Activated B cell treated with CpG ODN at 0.5 μM for 24 hours (primary cell): Measurements from ENCODE around the gene SLC9B2. TPM values are rescaled to one million over a fixed set of nuclear protein-coding genes. Genes with fewer than 3 reads are reported as not detected.

Experiments used
- ATAC-seq: fragments of 200-7000 bp; cut with Tn5 transposase; one replicate; pipeline ENCODE4 v1.10.0; 2021; ENCODE audit warnings: low read depth, mild to moderate bottlenecking, moderate library complexity
- CTCF ChIA-PET: fragments of 350-600 bp; sonication (Branson Sonifier 250); formaldehyde crosslinking; loops from one replicate; lab custom pipeline; 2021; ENCODE audit warnings: antibody characterized with exemption; lab: Charles Lee
- POLR2A ChIA-PET: fragments of 350-600 bp; sonication (Branson Sonifier 250); formaldehyde crosslinking; loops from one replicate; lab custom pipeline; 2021; ENCODE audit warnings: antibody characterized with exemption; lab: Charles Lee
- DNase-seq: peaks from one replicate; pipeline ENCODE4 v3.0.0; 2022
- H3K27ac Mint-ChIP-seq: one replicate; pipeline ENCODE4 v1.8.0; 2020; ENCODE audit warnings: mixed read lengths
- H3K27me3 Mint-ChIP-seq: one replicate; pipeline ENCODE4 v1.8.0; 2021; ENCODE audit warnings: mixed read lengths
- H3K36me3 Mint-ChIP-seq: one replicate; pipeline ENCODE4 v1.8.0; 2021; ENCODE audit warnings: low read depth, mixed read lengths
- H3K4me1 Mint-ChIP-seq: one replicate; pipeline ENCODE4 v1.8.0; 2021; ENCODE audit warnings: mixed read lengths
- H3K4me3 Mint-ChIP-seq: one replicate; pipeline ENCODE4 v1.8.0; 2020; ENCODE audit warnings: mild to moderate bottlenecking, mixed read lengths
- H3K9me3 Mint-ChIP-seq: one replicate; pipeline ENCODE4 v1.8.0; 2020; ENCODE audit warnings: mixed read lengths
- CTCF ChIP-seq: fragments of 200-600 bp; IDR thresholded peaks from one replicate; pipeline ENCODE4 v1.8.0; 2022; ENCODE audit warnings: antibody characterized with exemption, mild to moderate bottlenecking
- intact Hi-C: fragments of 100-400 bp; cut with micrococcal nuclease; formaldehyde crosslinking; loops from one replicate; pipeline ENCODE4 v1.15.1; 2024
- total RNA-seq: library from RNA; stranded (reverse); gene quantifications from 2 replicates; pipeline ENCODE4 v1.2.3, GENCODE V29; 2022

The SLC9B2 gene
- 31.3 and 33.4 TPM in 2 replicates for total RNA-seq

DNA sequence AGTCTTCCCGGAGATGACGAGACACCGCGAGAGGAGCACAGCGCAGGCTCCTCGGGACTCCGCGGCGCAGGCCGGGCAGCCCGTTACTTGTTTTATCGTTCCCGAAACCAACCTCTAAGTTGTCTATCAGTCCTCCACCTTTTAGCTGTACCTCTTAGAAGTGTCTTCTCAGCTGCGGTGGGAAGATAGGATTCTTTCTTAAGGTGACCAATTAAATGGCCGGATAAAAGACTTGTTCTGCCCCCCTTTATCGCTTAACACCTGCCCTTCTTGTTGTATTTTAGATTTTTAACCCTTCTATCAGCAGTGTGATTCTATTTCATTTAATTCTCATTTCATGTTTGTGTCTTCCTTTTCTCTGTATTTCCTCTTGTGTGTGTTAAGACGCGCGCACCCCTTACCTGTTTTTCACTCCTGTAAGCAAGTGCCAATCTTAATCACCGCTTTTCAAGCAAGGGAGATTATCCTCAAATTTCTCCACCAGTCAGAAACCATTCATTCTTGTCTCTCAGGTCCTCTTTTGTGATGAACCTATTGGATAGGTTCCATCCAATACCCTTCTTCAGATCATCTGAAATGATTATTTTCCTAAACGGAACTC lies at the start of gene SLC9B2:
Gene SLC9B2 (minus strand): TSS at position 15 of the 601 bp plus-strand sequence. CDS start 9,211 bp downstream, outside the sequence.
- TF ChIP-seq CTCF = no peak
- H3K27me3 Mint-ChIP-seq = no peaks in the 10 kb centered on the region
- intact Hi-C loops = loop anchor here (1.0 to 5.0 kb wide), 9 partner anchors 12 to 1730 kb away; partner anchors contain the start of genes BDH2, CISD2, MANBA and PPP3CA
- DNase-seq = no peak
- peaks cover 13% of the 10 kb centered on the region for H3K36me3 Mint-ChIP-seq
- ATAC-seq = peak; percentile 56
- ChIA-PET CTCF (interaction anchor here (0.9 to 2.0 kb wide), 4 partner anchors 15 to 30 kb away, joined by 4 to 12 read pairs (median 6); partner anchors contain the start of gene BDH2), POLR2A (interaction anchor here (0.7 to 3.3 kb wide), 9 partner anchors 13 to 1787 kb away, joined by 3 to 32 read pairs (median 5); partner anchors contain the start of genes MANBA, NFKB1, SLC9B1 and UBE2D3)
- H3K4me3 Mint-ChIP-seq = peak within 1 kb of the TSS; percentile 96
- H3K27ac Mint-ChIP-seq = peak within 1 kb of the TSS; percentile 99
- H3K4me1 Mint-ChIP-seq = peaks cover 45% of the 10 kb centered on the region
- no peaks in the 10 kb centered on the region for H3K9me3 Mint-ChIP-seq

DNA sequence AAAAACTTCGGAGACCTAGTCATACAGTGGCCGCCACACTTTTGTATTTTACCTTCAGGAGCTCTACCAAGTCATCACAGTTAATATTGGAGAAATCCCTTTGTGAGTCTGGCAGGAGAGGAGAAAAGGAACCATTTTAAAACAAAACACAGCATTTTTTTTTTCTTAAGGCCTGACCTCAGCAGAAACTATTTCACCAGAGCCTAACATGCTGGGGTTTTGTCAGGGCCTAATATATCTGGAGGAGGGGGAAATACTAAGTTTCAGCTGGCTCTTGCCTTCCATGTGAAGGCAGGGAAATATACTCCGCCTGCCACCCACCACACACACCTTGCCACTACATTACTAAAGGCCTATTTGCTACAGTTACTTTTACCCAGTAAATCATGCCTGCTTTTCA lies 49.6 kb upstream of the SLC9B2 start:
- ChIA-PET CTCF (no interaction called here), POLR2A (no interaction called here)
- no peak for ATAC-seq
- no peak for DNase-seq
- H3K36me3 Mint-ChIP-seq = peaks cover 7% of the 10 kb centered on the region
- H3K4me3 Mint-ChIP-seq = no peak overlapping the region
- no peak for TF ChIP-seq CTCF
- no peaks in the 10 kb centered on the region for H3K4me1 Mint-ChIP-seq
- H3K9me3 Mint-ChIP-seq = peaks cover 8% of the 10 kb centered on the region
- no peaks in the 10 kb centered on the region for H3K27me3 Mint-ChIP-seq
- no peak overlapping the region for H3K27ac Mint-ChIP-seq
- intact Hi-C loops = no loop called here

GRCh38 chr4:103123114-103123513 lies 46.6 kb upstream of the SLC9B2 start:
- H3K27ac Mint-ChIP-seq = no peak overlapping the region
- H3K27me3 Mint-ChIP-seq = no peaks in the 10 kb centered on the region
- H3K9me3 Mint-ChIP-seq = peaks cover 5% of the 10 kb centered on the region
- no peak overlapping the region for H3K4me3 Mint-ChIP-seq
- POLR2A ChIA-PET = no interaction called here
- DNase-seq (no peak), ATAC-seq (no peak)
- CTCF ChIA-PET = no interaction called here
- intact Hi-C loops = no loop called here
- H3K4me1 Mint-ChIP-seq = no peaks in the 10 kb centered on the region
- H3K36me3 Mint-ChIP-seq = peaks cover 5% of the 10 kb centered on the region
- TF ChIP-seq CTCF = no peak

- ATAC-seq (no peak), DNase-seq (no peak)
- TF ChIP-seq CTCF = no peak
- Mint-ChIP-seq H3K27me3 (no peaks in the 10 kb centered on the region), H3K27ac (no peak overlapping the region), H3K9me3 (no peaks in the 10 kb centered on the region), H3K4me3 (no peak overlapping the region), H3K36me3 (no peaks in the 10 kb centered on the region), H3K4me1 (no peaks in the 10 kb centered on the region)
- ChIA-PET POLR2A (no interaction called here), CTCF (no interaction called here)
- intact Hi-C loops = no loop called here
These were observed 41.6 kb upstream of the SLC9B2 start for GRCh38 chr4:103118166-103118565.

GRCh38 chr4:103111598-103111997 lies 35.0 kb upstream of the SLC9B2 start:
- Mint-ChIP-seq H3K36me3 (no peaks in the 10 kb centered on the region), H3K4me3 (no peak overlapping the region), H3K9me3 (no peaks in the 10 kb centered on the region), H3K27me3 (no peaks in the 10 kb centered on the region), H3K27ac (no peak overlapping the region), H3K4me1 (no peaks in the 10 kb centered on the region)
- intact Hi-C loops = no loop called here
- ChIA-PET CTCF (no interaction called here), POLR2A (no interaction called here)
- no peak for DNase-seq
- no peak for TF ChIP-seq CTCF
- no peak for ATAC-seq
